ENCODE measurements around the gene NOTO. TPM values are rescaled to one million over a fixed set of nuclear protein-coding genes. Genes with fewer than 3 reads are reported as not detected.

The NOTO gene
- total and polyA plus RNA-seq, 11 donors = not detected

DNA sequence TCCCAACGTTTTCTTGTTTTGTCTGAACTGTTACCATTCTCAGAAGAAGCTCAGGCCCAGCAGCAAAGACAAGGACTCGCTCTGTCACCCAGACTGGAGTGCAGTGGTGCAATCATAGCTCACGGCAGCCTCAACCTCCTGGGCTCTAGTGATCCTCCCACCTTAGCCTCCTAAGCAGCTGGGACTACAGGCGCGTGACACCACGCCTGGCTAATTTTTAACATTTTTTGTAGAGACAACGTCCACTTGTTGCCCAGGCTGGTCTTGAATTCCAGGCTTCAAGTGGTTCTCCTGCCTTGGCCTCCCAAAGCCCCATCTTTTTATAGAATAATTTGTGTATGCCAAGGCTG, 9.7 kb downstream of the NOTO start:
- H3K4me1 ChIP-seq = peaks cover 0 to 24% (median 10%) of the 10 kb centered on the region in 12 donors
- TF ChIP-seq, protein P1, sequence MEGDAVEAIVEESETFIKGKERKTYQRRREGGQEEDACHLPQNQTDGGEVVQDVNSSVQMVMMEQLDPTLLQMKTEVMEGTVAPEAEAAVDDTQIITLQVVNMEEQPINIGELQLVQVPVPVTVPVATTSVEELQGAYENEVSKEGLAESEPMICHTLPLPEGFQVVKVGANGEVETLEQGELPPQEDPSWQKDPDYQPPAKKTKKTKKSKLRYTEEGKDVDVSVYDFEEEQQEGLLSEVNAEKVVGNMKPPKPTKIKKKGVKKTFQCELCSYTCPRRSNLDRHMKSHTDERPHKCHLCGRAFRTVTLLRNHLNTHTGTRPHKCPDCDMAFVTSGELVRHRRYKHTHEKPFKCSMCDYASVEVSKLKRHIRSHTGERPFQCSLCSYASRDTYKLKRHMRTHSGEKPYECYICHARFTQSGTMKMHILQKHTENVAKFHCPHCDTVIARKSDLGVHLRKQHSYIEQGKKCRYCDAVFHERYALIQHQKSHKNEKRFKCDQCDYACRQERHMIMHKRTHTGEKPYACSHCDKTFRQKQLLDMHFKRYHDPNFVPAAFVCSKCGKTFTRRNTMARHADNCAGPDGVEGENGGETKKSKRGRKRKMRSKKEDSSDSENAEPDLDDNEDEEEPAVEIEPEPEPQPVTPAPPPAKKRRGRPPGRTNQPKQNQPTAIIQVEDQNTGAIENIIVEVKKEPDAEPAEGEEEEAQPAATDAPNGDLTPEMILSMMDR (IDR thresholded peaks at IDR 0.05) = no peak
- TF ChIP-seq POLR2A (IDR thresholded peaks at IDR 0.05) = no peak
- ATAC-seq (no peak), DNase-seq (no peak)
- H3K9me3 ChIP-seq = no peaks in the 10 kb centered on the region
- intact Hi-C loops (cut with DNase I) = loop anchor here in 1 of 10 donors (5.0 kb wide), 1 partner anchor 35 kb away; no protein-coding TSS in a partner anchor
- peak overlapping the region in 1 of 12 donors; percentile 1 for H3K27ac ChIP-seq
- no peaks in the 10 kb centered on the region for H3K27me3 ChIP-seq
- WGBS, 4 donors = 72 to 77% (median 73%) methylated on average over 7 of the region's 7 CpGs
- no peak overlapping the region for H3K4me3 ChIP-seq
- no peaks in the 10 kb centered on the region for H3K36me3 ChIP-seq

DNA sequence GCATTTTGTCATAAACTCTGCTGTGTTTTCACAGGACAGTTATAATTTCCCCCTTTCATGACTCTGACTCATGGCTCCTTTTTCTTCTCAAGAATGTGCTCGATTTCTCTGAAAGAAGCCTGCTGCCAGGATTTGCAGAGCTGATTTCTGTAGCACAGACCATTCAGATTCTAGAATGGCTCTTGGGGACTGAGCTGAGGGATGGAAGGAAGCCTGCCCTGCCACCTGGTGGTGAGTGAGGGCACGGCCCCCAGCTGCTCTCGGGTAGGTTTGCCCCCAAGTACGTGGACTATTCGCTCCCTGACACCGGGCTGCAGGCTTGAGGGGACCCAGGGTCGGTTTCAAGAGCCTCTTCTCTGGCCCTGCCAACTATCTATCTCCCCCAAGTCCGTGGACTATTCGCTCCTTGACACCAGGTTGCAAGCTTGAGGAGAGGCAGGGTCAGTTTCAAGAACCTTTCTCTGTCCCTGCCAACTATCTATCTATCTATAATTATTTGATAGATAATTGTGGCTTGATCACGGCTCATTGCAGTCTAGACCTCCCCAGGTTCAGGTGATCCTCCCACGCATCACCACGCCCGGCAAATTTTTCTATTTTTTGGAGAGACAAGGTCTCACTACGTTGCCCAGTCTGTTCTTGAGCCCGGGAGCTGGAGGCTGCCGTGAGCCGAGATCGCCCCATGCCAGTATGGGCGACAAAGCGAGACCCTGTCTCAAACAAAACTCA, 10.2 kb downstream of the NOTO start:
- Histone ChIP-seq H3K27ac (peak overlapping the region in 1 of 12 donors; percentile 1), H3K4me3 (no peak overlapping the region), H3K9me3 (no peaks in the 10 kb centered on the region), H3K27me3 (no peaks in the 10 kb centered on the region), H3K4me1 (peaks cover 0 to 24% (median 10%) of the 10 kb centered on the region in 12 donors), H3K36me3 (no peaks in the 10 kb centered on the region)
- peak; percentile 61 to 78 (median 70) for ATAC-seq
- intact Hi-C loops (cut with DNase I) = loop anchor here in 1 of 10 donors (5.0 kb wide), 1 partner anchor 35 kb away; no protein-coding TSS in a partner anchor
- DNase-seq = peak; percentile 58 to 81 (median 68)
- 57 to 62% (median 59%) methylated on average over 19 to 20 of the region's 20 CpGs for WGBS, 4 donors
- TF ChIP-seq, protein P1 (IDR thresholded peaks at IDR 0.05) = peak; percentile 70 to 93 (median 85)
- TF ChIP-seq POLR2A (IDR thresholded peaks at IDR 0.05) = no peak

DNA sequence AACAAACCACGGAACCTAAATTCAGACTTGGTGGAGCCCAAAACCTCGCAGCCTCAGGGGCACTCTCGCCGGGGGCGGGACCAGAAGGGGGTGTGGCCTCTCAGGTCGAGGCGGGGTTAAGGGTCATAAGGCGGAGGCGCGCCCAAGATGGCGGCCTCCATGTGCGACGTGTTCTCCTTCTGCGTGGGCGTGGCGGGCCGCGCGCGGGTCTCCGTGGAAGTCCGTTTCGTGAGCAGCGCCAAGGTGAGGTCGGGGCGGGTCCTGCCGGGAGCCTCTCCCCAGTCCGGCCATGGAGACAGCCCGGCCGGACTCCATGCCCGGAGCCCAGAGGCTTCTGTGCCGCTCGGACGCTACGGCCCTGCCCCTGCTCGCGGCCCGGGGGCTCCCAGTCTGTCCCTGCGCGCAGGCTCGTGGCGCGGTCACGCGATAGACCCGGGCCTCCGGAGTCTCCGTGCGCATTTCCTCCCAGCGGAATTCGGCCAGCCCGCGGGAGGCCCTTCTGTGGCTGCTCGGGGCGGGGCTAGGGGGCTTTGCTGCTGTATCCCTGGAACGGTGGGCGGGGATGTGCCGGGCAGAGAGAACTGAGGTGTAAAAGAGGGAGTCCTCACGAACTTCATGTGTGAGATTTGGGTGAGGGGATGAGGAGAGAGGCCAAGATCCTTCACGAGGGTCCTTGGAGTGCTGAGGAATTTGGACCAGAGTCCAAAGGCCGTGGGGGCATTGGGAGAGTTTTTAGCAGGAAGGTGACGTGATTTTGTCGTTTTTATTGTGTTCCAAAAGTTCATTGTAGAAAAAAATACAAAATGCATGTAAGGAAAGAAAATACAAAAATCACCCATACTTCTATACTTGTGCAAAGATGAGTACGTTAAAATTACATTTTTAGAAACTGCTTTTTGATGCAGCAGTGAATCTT, 12.0 kb downstream of the NOTO start, which contains the start of gene SMYD5:
TSS of gene SMYD5 (plus strand) at position 126 of the 916 bp plus-strand sequence. CDS start at position 148, 22 bp downstream.
- Histone ChIP-seq H3K27ac (peak within 1 kb of the TSS; percentile 25 to 89 (median 78)), H3K4me1 (peaks cover 0 to 36% (median 15%) of the 10 kb centered on the region in 12 donors), H3K9me3 (no peaks in the 10 kb centered on the region), H3K36me3 (peaks cover 0 to 6% (median 0%) of the 10 kb centered on the region in 9 donors), H3K27me3 (no peaks in the 10 kb centered on the region), H3K4me3 (peak within 1 kb of the TSS; percentile 80 to 100 (median 94))
- ATAC-seq = peak; percentile 87 to 93 (median 92)
- DNase-seq = peak; percentile 85 to 93 (median 86)
- TF ChIP-seq, protein P1 (IDR thresholded peaks at IDR 0.05) = no peak
- peak in 1 of 2 donors; percentile 33 for TF ChIP-seq POLR2A (IDR thresholded peaks at IDR 0.05)
- WGBS, 4 donors = 1% methylated on average over 20 to 64 of the region's 64 CpGs
- intact Hi-C loops (cut with DNase I) = loop anchor here in 1 of 10 donors (5.0 kb wide), 1 partner anchor 37 kb away; no protein-coding TSS in a partner anchor

All from heart left ventricle (tissue), 16 donors.